Measurements from ENCODE around the gene SPACDR.

Gene SPACDR

DNA sequence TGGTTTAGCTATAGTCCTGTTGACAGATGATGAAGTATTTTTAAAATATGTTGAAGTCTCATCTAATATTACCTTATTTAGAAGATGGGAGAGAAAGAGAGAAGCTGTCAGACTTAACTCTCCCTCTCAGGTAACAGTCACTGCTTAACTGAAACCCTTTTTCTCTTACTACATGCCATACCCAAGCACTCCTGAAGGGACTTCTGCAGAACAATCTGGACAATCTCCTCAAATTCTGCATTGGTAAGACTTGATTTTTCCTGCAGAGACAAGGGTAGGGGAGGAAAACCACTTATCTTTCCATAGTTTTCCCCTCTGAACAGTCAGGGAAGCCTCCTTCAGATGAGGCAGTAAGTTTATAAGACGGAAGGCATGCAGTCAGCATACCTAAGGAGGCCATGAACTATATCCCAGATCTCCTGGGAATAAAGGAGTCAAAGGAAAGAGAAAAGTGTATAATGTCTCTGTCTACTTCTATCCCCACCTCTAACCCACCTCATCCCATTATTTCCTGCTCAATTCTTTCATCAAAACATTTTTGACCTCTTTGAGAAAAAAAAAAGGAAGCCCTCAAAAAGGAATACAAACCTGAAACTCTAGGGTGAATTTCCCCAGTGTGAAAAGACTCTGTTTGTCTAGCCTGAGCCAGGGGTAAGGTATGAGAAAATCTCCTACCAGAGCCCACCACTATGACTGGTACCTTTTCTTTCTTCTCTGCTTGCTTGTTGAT is 45.0 kb downstream of the SPACDR start:
- no peak for DNase-seq (ENCODE audit: low read depth)
- TF ChIP-seq, protein P1, sequence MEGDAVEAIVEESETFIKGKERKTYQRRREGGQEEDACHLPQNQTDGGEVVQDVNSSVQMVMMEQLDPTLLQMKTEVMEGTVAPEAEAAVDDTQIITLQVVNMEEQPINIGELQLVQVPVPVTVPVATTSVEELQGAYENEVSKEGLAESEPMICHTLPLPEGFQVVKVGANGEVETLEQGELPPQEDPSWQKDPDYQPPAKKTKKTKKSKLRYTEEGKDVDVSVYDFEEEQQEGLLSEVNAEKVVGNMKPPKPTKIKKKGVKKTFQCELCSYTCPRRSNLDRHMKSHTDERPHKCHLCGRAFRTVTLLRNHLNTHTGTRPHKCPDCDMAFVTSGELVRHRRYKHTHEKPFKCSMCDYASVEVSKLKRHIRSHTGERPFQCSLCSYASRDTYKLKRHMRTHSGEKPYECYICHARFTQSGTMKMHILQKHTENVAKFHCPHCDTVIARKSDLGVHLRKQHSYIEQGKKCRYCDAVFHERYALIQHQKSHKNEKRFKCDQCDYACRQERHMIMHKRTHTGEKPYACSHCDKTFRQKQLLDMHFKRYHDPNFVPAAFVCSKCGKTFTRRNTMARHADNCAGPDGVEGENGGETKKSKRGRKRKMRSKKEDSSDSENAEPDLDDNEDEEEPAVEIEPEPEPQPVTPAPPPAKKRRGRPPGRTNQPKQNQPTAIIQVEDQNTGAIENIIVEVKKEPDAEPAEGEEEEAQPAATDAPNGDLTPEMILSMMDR (IDR thresholded peaks at IDR 0.05; ENCODE audit: control insufficient read depth, insufficient read depth, low read depth, low read length, missing control alignments) = no peak
- no peak overlapping the region for H3K4me3 ChIP-seq (ENCODE audit: control insufficient read depth, low read depth, low read length)

DNA sequence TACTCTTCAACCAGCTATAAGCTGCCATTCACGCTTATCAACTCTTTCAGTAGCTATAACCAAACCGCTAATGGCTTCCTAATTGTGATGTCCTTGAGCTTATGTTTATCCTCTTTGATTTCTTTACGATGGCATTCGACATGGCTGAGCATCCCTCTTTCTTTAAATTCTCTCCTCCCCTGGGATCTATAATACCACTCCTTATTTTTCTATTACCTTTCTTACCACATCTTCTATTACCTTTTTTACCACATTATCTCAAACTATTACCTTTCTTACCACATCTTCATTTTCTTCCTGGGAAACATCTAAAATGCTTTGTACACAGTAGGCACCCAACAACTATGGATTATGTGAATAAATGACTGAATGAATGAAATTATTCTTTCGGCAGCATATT is 48.6 kb downstream of the SPACDR start:
- no peak overlapping the region for H3K4me3 ChIP-seq (ENCODE audit: control insufficient read depth, low read depth, low read length)
- no peak for DNase-seq (ENCODE audit: low read depth)
- TF ChIP-seq, protein P1 (IDR thresholded peaks at IDR 0.05; ENCODE audit: control insufficient read depth, insufficient read depth, low read depth, low read length, missing control alignments) = no peak

DNA sequence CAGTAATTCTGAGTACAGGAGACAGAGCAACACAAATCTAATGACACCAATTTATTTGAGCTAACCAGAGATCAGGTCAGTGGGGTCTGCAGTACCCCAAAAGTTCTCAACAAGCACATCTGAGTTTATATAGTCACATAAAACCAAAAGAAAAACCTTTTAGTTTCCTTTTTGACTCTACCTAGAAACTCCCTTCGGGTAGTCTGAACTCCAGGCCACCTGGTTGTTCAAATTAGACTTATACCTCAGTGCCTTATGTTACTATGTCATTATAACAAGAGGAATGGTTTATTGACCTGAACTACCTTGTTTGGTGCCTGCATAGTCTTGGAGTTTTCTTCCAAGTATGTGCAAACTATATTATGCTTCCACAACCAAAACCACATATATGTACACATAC is 50.2 kb downstream of the SPACDR start:
- no peak for DNase-seq (ENCODE audit: low read depth)
- no peak overlapping the region for H3K4me3 ChIP-seq (ENCODE audit: control insufficient read depth, low read depth, low read length)
- TF ChIP-seq, protein P1 (IDR thresholded peaks at IDR 0.05; ENCODE audit: control insufficient read depth, insufficient read depth, low read depth, low read length, missing control alignments) = no peak

DNA sequence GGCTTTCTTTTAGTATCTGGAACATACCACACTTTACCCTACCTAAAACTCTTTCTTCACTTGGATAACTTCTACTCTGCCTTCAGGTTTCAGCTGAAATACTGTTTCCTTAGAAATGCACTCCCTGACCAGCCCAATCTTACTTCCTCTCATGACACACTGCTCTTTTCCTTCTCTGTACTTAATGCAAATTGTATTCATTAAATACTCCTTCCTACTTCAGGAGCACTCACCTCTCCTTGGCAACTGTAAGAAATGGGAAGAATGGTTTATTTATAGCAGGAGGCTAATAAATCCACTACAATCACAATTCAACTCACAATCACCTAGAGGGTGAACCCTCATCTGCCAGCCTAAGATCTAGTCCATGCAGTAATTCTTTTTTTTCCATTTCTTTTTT is 50.7 kb downstream of the SPACDR start:
- DNase-seq (ENCODE audit: low read depth) = no peak
- no peak overlapping the region for H3K4me3 ChIP-seq (ENCODE audit: control insufficient read depth, low read depth, low read length)
- TF ChIP-seq, protein P1 (IDR thresholded peaks at IDR 0.05; ENCODE audit: control insufficient read depth, insufficient read depth, low read depth, low read length, missing control alignments) = no peak

DNA sequence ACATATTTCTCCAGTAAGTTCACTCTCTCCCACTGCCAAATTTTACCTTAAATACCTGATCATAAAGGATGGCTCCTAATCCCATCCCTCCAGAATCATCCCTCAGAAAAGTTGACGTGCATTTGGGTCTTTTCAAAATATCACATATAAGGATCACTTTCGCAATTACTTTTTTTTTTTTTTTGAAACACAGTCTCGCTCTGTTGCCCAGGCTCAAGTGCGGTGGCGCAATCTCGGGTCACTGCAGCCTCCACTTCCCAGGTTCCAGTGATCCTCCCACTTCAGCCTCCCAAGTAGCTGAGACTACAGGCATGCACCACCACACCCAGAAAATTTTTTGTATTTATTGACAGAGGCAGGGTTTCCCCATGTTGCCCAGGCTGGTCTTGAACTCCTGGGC is 53.0 kb downstream of the SPACDR start:
- no peak overlapping the region for H3K4me3 ChIP-seq (ENCODE audit: control insufficient read depth, low read depth, low read length)
- TF ChIP-seq, protein P1 (IDR thresholded peaks at IDR 0.05; ENCODE audit: control insufficient read depth, insufficient read depth, low read depth, low read length, missing control alignments) = no peak
- DNase-seq (ENCODE audit: low read depth) = no peak

DNA sequence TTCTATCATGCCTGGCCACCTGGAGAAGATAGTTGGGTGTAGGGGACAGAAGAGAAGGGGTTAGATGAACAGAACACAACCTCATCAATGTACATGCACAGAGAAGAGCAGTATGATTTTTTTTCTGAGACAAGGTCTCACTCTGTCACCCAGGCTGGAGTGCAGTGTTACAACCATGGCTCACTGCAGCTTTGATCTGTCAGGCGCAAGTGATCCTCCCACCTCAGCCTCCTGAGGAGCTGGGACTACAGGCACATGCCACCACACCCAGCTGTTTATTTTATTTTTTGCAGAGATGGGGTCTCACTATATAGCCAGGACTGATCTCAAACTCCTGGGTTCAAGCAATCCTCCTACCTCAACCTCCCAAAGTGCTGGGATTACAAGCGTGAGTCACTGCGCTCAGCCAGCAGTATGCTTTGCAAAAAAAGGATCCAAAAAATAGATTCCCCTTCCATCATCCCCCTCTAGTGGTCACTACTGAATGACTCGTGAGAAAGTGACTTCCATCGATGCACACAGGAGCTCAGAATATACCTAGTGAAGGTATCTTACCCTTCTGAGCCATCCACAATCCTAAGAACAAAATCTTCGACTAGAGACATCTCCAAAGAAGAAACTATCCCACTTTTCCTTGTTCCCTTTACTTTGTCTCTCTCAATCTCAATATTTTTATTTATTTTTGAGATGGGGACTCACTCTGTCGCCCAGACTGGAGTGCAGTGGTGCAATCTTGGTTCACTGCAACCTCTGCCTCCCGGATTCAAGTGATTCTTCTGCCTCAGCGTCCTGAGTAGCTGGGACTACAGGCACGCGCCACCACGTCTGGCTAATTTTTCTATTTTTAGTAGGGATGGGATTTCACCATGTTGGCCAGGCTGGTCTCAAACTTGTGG is 56.5 kb downstream of the SPACDR start:
- DNase-seq (ENCODE audit: low read depth) = peak; percentile 52
- H3K4me3 ChIP-seq (ENCODE audit: control insufficient read depth, low read depth, low read length) = no peak overlapping the region
- TF ChIP-seq, protein P1 (IDR thresholded peaks at IDR 0.05; ENCODE audit: control insufficient read depth, insufficient read depth, low read depth, low read length, missing control alignments) = peak; percentile 73

Data from AG09309 (cell line).